GM18517 (cell line): ENCODE measurements around the gene ZDHHC7.

Source experiments
- ATAC-seq: cut with Tn5 transposase; IDR thresholded peaks from one replicate; pipeline ENCODE4 v1.9.1; 2021; ENCODE audit warnings: mild to moderate bottlenecking, moderate library complexity; ENCODE audit not compliant: unreplicated experiment

ZDHHC7 gene

DNA sequence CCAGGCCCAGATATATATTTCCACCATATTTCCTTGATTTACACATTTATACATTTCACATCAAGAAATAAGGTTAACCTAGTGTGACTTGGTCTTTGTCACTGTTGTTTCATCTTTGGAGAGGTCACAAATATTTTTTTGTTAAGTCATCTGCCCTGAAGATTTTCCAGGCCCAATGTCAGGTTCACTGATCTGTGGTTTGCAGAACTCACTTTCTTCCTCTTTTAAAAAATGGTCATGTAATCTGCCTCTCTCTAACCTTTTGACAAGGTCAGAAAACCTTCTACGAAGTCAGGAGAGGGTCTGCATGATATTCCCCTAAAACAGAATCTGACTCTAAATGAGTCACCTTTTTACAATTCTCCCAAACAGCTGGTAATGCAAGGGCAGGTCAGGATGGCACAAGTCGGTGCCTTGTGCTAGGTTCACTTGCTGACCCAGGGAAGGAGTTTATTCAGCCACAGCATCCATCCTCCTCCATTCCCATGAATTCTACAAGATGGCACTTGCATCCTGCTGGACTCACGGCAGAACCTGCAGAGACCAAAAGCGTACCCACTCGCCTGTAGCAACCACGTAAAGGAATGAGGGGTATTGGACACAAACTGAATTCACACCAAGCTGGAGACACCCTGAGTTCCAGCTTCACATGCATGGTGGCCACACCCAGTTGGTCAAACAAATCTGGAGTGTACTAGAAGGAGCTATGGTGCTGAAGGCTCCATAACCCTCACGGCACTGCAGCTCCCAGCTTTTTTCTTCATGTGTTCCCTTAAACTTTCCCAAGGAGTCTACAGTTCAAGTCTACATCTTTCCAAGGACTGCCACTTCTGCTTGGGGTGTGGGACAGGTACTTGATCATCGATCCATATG lies 14.7 kb upstream of the ZDHHC7 start:
- ATAC-seq, result no peak

DNA sequence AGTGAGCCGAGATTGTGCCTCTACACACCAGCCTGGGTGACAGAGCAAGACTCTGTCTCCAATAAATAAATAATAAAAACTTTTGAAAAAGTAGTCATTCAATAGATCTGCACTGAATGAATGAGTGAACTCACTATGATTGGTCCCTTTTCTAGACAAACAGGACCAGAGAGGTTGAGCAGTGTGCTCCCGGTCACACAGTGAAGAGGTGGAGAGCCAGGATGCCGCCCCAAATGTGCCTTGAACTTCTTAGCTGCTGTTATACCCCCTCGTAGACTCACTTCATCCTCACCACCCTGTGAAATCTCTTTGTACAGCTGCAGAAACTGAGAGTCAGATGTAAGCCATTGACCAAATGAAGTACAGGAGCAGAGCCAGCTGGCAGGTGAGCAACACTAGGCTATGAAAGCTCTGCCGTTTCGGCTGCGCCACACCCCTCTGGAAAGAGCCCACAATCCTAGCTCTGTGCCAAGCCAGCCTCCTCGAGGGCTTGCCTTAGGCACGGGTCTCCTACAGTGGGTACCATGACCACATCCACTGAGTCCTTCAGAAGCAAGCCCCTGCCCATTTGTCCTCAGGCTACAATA lies 8.4 kb upstream of the ZDHHC7 start:
- no peak for ATAC-seq

DNA sequence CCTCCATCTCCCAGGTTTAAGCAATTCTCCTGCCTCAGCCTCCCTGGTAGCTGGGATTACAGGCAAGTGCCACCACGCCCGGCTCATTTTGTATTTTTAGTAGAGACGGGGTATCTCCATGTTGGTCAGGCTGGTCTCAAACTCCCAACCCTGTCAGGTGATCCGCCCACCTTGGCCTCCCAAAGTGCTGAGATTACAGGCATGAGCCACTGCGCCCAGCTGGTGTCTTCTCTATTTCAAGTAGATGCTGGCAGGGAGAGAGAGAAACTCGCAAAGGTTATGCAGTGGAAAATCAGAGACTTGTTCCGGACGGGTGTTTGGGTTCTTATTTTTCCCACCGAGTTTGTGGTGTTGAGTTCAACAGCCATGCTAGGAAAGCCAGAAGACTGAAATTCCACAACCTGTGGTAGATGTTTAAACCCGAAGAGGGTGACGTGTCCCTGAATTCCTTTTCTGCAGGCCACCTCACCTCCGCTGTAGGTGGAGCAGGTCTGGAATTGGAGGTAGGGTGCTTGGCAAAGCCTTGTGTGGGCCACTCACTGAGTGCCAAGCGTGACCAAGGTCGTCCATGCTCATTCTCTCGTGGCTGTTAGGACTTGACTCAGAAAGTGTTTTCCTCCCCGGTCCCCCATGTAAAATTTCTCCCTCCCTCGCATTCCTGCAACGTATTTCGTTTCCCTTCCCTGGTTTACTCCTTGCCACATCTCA lies 7.3 kb upstream of the ZDHHC7 start:
- ATAC-seq, result no peak

DNA sequence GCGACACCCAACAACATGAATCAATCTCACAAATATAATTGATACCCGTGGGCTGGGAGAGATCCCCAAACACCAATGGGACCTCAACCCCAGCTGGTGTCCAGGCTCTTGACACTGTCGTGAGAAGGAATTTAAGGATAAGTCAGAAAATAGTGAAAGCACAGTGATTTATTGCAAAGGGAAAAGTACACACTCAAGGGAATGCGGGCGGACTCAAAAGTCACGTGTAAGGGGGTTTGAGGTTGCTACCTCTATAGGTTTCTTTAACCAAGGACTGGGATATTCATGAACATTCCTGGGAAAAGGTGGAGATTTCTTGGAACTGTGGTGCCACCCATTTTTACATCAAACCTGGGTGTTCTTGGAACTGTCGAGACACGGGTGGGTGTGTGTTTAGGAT lies 6.3 kb upstream of the ZDHHC7 start:
- no peak for ATAC-seq

DNA sequence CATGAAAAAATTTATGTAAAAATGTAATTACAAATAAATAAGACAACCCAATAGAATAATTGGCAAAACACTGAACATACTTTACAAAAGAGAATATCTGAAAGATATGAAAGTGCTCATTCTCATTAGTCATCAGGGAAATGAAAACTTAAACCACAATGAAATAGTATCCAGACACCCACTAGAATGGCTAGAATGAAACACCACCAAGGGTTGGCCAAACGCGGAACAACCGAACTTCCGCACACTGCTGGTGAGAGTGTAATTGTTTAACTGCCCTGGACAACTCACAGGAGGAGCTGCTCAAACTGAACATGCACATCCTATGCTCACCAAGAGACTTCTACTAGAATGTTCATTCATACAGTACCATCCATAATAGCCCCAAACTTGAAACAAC lies 5.8 kb upstream of the ZDHHC7 start:
- no peak for ATAC-seq

DNA sequence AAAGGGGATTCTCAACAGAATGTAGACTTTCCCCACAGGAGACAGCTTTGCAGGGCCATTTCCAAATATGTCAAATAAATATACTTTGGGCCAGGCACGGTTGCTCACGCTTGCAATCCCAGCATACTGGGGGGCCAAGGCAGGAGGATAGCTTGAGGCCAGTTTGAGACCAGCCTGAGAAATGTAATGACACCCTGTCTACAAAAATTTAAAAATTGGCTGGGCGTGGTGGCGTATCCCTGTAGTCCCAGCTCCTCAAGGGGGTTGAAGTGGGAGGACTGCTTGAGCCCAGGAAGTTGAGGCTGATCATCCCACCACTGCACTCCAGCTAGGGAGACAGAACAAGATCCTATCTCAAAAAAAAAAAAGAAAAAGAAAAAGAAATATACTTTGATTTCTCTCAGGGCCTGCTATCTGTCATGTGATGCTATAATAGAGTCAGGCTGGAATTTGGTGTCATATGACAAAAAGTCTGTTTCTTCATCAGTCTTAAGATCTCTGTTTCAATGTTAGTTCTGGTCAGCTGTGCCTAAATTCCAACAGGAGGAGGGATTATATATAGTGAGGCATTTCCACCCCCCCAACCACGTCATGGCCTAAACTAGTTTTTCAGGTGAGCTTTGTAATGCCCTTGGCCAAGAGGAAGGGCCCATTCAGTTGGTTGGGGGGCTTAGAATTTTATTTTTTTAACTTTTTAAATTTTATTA lies 4.3 kb upstream of the ZDHHC7 start:
- ATAC-seq, result no peak

DNA sequence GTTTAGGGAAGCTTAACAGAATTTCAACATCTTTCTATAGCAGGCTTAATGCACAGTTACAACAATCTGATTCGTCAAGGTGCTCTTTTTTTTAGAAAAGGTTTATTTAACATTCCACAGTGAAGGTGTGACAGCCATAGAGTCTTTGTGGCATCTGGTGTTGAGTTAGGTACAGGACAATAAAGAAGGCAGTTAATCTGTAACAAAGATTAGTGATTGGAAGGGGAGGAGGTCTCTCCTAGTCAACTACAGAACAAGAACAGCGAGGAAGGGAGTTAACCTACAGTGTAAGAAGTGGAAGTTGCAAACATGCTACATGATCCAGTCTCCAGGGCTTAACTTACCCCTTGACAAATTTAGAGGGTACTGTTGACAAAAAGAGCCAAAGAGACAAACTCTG lies 3.0 kb upstream of the ZDHHC7 start:
- no peak for ATAC-seq

DNA sequence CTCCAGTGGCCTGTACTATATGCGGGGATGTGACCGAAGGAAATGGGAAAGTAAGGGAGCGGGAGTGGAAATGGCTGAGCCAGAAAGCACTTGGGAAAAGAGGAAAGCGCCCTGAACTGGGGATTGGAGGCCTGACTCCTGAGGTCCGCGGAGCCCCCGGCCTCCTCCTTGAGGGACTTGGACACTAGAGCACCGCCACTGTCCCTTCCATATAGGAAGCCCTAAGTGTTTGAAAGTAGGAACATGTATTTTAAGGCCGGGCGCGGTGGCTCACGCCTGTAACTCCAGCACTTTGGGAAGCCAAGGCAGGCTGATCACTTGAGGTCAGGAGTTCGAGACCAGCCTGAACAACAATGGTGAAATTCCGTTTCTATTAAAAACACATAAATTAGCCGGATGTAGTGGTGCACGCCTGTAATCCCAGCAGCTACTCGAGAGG lies 530 bp upstream of the ZDHHC7 start:
- peak; percentile 11 for ATAC-seq

DNA sequence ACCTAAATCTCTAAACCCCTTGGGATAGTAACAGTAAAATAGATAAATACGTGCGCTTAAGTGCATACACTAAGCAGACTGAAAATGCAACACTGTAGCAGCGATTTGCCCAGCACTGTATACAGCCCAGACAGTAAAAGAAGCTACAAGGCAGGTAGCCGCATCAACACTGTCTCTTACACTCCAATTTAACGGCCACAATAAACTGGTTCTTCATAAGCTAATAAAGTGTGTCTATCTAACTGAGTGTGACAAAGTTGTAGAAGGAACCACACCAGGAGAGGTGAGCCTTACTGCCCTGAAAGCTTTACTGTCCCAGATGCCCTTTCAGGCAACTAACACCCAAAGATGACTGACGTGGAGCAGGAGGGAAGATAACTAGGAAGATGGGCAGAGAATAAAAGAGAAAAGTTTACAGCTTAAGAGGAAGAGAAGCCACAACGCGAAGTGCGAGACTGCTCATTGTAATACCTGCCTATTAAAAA lies 847 bp downstream of the ZDHHC7 start:
- no peak for ATAC-seq

DNA sequence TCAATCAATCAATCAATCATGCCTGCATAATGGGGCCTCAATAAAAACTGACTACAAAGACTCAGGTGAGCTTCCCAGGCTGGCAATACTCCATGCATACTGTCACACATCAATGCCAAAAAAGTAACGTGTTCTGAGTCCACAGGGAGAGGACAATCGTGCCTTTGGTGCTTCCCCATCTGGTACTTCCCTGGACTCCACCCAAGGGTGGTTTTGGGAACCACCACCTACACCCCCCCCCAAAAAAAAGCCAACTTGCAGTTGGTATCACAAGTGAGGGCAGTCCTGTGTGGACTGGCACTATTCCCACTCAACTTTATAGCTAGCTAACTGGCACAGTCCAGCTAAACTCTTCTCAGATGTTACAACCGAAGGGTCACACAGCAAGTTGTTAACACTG lies 3.1 kb downstream of the ZDHHC7 start:
- ATAC-seq, result no peak

DNA sequence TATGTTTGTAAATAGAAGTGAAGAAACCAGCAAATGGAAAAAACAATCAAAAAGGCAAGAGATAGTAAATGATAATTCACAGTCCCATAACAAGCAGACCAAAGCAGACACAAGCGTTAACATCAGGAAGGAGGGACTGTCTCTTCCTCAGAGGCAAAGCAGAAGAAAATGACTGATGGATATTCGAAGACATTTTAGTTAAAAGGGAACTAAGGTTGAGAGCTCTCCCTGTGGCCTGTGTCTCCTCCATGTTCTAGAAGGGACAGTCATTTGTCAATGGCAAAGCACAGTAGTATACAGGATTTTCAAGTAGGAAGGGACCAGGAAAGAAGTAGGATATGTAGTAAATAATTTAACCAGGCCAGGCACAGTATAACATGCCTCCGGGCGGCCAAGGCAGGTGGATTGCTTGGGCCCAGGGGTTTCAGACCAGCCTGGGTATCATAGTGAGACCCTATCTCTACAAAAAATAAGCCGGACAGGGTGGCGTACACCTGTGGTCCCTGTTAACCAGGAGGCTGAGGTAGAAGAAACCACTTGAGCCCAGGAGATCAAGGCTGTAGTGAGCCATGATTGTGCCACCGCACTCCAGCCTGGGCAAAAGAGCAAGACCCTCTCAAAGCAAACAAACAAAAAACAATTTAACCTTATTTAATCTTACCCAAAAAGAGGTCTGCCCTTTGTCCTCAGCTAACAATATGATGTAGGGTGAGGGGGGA lies 3.7 kb downstream of the ZDHHC7 start:
- no peak for ATAC-seq

DNA sequence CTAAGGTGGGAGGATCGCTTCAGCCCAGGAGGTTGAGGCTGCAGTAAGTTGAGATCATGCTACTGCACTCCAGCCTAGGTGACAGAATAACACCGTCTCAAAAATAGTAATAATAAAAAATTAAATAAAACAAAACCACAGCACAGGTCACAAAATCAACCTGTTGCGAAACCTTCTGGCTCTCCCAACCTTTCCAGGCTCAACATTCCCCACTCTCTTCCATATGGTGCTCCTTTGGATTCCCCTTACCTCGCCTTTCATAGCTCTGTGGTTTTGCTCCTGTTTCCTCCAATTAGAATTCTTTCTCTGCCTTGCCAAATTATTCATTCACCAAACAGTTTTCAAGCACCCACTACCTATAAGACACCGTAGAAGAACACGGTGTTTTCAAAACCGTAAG lies 4.7 kb downstream of the ZDHHC7 start:
- ATAC-seq, result no peak

DNA sequence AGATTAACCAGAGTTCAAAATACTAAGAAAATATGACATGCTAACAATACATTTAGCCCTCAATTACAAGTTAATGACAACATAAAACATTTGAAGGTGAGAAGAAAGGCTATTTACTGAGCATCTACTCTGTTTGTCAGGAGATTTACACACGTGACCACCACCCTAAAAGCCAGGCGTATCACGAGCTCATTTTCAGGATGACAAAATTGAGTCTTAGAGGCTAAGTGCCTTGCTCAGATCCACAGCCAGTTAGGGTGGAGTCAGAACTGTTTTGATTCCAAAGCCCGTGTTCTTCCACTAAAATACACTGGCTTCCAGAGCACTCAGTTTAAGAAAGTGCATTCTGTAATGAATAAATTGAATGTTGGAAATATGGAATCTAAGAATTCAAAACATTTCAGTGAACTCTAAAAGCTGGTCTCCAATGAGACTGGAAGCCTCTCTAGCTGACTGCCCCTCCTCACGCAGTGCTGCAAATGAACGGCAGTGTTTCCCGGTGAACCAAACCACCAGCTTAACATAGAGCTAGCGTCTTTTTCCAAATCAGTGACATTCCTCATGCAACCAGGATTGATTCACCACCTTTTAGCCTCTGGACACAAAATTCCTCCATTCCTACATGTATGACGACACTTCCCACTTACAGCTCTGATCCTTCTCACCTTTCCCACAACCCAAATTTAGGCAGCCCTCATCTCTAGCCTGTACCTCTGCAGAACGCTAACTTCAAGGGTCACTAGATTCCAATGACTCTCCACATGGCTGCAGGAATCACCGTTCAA lies 5.9 kb downstream of the ZDHHC7 start:
- no peak for ATAC-seq

DNA sequence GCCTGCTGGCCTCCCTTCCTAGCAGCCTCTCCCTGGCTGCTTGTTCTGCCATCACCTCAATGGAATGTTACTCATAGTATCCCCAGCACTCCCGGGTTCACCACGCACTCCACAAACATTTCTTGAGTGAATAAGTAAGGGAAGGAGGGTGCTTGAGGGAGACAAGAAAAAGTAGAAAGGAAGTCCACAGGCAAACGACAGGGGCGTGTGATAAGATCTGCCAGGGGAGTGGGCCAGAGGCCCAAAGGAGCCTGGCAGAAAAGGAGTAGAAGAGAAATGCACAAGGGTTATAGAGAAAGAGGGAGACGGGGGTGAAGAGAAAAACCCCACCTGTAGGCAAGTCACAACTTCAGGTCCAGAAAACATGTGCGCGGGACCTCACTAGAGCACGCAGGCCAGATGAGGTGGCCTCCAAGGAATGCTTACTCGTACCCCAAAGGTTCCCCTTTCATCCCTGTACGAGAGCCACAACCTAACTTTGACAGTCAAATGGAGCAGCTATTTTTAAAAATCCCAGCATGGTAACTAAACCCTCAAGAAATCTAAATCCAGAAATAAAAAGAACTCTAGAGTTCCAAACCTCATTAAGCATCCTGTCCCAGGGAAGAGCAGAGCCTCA lies 6.6 kb downstream of the ZDHHC7 start:
- ATAC-seq, result no peak

DNA sequence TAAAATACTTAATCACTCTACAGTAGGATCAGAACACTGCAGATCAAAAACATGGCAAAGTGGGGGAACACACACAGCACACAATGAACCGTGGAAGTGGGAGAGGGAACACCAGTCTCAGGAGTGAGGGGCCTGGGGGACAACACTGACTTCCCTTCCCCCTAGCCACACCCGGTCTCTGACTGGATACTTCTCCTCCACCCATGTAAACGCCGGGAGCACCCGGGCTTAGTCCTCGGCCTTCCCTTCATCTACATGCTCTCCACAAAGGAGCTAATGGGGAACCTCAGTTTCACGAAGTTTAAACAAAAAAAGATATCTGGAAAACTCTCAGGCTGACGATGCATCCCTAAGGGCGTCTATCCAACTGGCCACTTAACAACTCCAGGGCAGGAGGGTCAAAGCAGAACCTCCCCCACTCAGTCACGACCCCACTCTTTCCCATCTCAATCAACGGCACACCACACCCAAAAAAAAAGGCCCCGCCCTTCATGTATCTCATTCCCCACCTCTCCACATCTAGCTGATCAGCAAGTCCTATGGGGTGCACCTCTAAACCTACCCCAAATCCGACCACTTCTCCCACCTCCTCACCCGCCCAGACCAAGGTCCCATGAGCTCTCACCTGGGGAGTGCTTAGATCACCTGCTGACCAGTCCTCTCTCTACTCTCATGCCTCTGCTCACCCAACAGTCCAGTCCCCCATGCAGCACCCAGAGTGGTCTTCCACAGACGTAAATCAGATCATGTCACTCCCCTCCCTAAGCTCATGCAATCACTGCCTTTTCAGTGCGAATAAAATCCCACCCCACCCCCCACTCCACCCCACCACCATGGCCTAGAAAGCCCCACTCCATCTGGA lies 7.4 kb downstream of the ZDHHC7 start:
- no peak for ATAC-seq

DNA sequence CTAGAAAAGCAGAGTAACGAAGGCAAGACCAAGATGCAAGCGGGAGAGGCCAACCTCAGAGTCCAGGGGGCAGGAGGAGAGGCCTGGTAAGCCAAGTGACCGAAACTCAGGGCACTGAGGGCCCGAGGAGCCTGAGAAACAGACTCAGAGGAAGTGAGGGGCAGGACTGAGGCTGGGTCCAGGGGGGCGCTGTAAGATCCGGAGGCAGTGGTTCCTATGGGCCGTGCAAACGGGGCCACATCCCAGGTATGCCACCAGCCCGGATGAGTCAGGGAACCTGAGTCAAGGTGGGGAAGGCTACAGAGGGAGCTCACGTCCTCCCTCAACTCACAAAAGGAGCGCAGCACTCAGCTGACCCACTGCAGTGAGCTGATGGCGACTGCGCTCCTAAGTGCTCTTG lies 8.3 kb downstream of the ZDHHC7 start:
- no peak for ATAC-seq

DNA sequence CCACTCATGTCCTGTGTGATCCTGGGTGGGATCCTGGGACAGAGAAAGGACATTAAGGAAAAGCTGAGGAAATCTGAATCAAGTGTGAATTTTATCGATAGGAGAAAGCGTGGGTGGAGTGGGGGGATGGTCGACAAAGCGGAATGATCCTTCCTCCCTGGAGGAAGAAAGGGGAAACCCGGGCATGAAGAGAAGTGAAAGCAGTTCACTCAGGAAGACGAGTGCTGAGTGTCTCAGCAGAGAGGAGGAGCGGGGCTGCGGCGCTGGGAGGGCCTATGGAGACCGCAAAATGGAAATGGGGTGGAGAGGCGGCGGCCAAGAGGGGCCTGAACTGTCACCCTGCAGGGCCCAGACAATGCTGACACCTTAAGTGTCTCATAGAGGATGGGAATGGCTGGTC lies 8.7 kb downstream of the ZDHHC7 start:
- no peak for ATAC-seq

DNA sequence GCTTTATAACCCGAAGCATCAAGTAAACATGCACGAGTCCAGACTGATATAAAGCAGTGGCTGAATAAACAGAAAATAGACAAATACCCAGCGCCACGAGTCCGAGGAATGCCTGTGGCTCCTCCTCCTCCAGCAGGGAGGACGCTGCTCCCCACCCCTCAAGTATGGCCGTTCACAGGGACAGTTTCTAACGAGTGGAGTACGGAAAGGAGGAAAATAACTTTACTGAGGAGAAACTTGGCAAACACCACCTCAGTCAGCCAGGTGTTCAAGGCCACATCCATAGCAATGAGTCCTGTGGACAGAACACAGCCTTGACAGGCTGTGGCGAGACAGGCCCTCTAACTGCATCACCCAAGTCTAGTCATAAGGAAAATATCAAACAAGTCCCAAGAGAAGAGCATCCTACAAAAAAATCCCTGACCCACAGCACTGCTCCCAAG lies 9.2 kb downstream of the ZDHHC7 start:
- no peak for ATAC-seq
